K562 (cell line): Measurements from ENCODE around the gene SULT6B1. TPM values are rescaled to one million over a fixed set of nuclear protein-coding genes. Genes with fewer than 3 reads are reported as not detected.

Experiments
- MED1 ChIP-seq: sonication (generic); formaldehyde crosslinking; IDR thresholded peaks from 2 replicates; pipeline ENCODE4 v1.8.1; 2023; ENCODE audit warnings: missing genetic modification reagents, borderline replicate concordance
- MGA ChIP-seq: fragments of 450-650 bp; IDR thresholded peaks from 2 replicates; pipeline ENCODE4 v1.6.1; 2016; ENCODE audit warnings: mild to moderate bottlenecking, moderate library complexity
- NEUROD1 ChIP-seq: fragments of 150-350 bp; IDR thresholded peaks from 2 replicates; pipeline ENCODE4 v1.6.1; 2014; ENCODE audit warnings: borderline replicate concordance, low read length, low read depth; ENCODE audit not compliant: partially characterized antibody
- PHB2 ChIP-seq: fragments of 450-650 bp; IDR thresholded peaks from 2 replicates; pipeline ENCODE4 v1.6.1; 2017; ENCODE audit warnings: low read depth
- PHF20 ChIP-seq: fragments of 450-650 bp; IDR thresholded peaks from 2 replicates; pipeline ENCODE4 v1.6.1; 2018; ENCODE audit not compliant: partially characterized antibody
- PHF8 ChIP-seq: fragments of 200-600 bp; sonication (generic); IDR thresholded peaks from 2 replicates; pipeline ENCODE4 v1.6.1; 2012; ENCODE audit warnings: mixed run types, mild to moderate bottlenecking, inconsistent platforms, low read length, moderate library complexity, borderline replicate concordance
- ZNF277 ChIP-seq: fragments of 250-450 bp; sonication (Bioruptor Pico); IDR thresholded peaks from 2 replicates; pipeline ENCODE4 v1.8.0; 2022; ENCODE audit warnings: inconsistent platforms, mild to moderate bottlenecking, moderate library complexity, borderline replicate concordance
- ZNF561 ChIP-seq: fragments of 450-650 bp; formaldehyde crosslinking; conservative IDR thresholded peaks from 2 replicates; pipeline ENCODE4 v1.4.0; 2020; ENCODE audit warnings: mild to moderate bottlenecking, moderate library complexity
- polyA plus RNA-seq, 8 experiments: library from polyadenylated mRNA; depleted of rRNA in 4 of 8; stranded (reverse) in 5 of 8; unstranded in 3 of 8; fragments of >200 nt; fragmentation: Nextera tagmentation in 2 of 8; fragmentation: Illumina TruSeq in 1 of 8; extraction: Ambion mirVana in 2 of 8; extraction: Trizol in 1 of 8; gene quantifications; 2 replicates each; pipeline versions ENCODE4 v1.2.1 to v1.2.3, GENCODE V29; 2011 to 2014; ENCODE audit warnings: inconsistent platforms in 1 of 8, missing spikeins in 1 of 8
- total RNA-seq, 7 experiments: library from RNA; depleted of rRNA in 6 of 7; stranded (reverse); fragments of >200 nt in 6 of 7; fragmentation: Illumina TruSeq in 2 of 7; extraction: Trizol in 2 of 7; gene quantifications; 2 replicates each; pipeline versions ENCODE4 v1.2.1 to v1.2.3, GENCODE V29; 2011 to 2021; ENCODE audit warnings: low replicate concordance in 1 of 7
- TF ChIP-seq, protein P1 (sequence below): fragments of 450-650 bp; formaldehyde crosslinking; IDR thresholded peaks from 2 replicates; pipeline ENCODE4 v1.4.0; 2020; ENCODE audit warnings: mild to moderate bottlenecking, mixed read lengths
- TF ChIP-seq, protein P2 (sequence below): sonication (generic); formaldehyde crosslinking; IDR thresholded peaks from 2 replicates; pipeline ENCODE4 v1.8.1; 2022; ENCODE audit warnings: missing genetic modification reagents

The SULT6B1 gene
- total and polyA plus RNA-seq, 9 of the 15 experiments (the other 6 are each of a cell fraction or from before 2014, with no cell fraction given), result not detected

- TF ChIP-seq MED1 (CRISPR knock-in tag) (no peak), PHF8 (peak; percentile 95; the same call in 1 of the 2 replicates), PHF20 (peak; percentile 91), NEUROD1 (no peak), ZNF561 (CRISPR knock-in tag) (no peak), PHB2 (no peak), MGA (peak; percentile 53; the same call in 1 of the 2 replicates), ZNF277 (no peak)
- TF ChIP-seq, protein P1, sequence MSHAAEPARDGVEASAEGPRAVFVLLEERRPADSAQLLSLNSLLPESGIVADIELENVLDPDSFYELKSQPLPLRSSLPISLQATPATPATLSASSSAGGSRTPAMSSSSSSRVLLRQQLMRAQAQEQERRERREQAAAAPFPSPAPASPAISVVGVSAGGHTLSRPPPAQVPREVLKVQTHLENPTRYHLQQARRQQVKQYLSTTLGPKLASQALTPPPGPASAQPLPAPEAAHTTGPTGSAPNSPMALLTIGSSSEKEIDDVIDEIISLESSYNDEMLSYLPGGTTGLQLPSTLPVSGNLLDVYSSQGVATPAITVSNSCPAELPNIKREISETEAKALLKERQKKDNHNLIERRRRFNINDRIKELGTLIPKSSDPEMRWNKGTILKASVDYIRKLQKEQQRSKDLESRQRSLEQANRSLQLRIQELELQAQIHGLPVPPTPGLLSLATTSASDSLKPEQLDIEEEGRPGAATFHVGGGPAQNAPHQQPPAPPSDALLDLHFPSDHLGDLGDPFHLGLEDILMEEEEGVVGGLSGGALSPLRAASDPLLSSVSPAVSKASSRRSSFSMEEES (CRISPR knock-in tag), result no peak
- TF ChIP-seq, protein P2, sequence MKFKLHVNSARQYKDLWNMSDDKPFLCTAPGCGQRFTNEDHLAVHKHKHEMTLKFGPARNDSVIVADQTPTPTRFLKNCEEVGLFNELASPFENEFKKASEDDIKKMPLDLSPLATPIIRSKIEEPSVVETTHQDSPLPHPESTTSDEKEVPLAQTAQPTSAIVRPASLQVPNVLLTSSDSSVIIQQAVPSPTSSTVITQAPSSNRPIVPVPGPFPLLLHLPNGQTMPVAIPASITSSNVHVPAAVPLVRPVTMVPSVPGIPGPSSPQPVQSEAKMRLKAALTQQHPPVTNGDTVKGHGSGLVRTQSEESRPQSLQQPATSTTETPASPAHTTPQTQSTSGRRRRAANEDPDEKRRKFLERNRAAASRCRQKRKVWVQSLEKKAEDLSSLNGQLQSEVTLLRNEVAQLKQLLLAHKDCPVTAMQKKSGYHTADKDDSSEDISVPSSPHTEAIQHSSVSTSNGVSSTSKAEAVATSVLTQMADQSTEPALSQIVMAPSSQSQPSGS, result no peak
Measured at GRCh38 chr2:37231241-37232130, 43.0 kb upstream of the SULT6B1 start, which contains the start of the genes CEBPZ and NDUFAF7 (continued).
